Activated T-cell treated with anti-CD3 and anti-CD28 coated beads, Interleukin-2, amount 50 U/mL, for 1 hour (primary cell): ENCODE measurements around the gene PRLR.
"Not testable (repeated sequence)": the region's sequence is repeated elsewhere in the genome, so short reads cannot be mapped to it uniquely, and the experiment has no call there.

Experiments used
- DNase-seq: peaks from one replicate; pipeline ENCODE4 v3.0.0-alpha.2; 2020

The PRLR gene

DNA sequence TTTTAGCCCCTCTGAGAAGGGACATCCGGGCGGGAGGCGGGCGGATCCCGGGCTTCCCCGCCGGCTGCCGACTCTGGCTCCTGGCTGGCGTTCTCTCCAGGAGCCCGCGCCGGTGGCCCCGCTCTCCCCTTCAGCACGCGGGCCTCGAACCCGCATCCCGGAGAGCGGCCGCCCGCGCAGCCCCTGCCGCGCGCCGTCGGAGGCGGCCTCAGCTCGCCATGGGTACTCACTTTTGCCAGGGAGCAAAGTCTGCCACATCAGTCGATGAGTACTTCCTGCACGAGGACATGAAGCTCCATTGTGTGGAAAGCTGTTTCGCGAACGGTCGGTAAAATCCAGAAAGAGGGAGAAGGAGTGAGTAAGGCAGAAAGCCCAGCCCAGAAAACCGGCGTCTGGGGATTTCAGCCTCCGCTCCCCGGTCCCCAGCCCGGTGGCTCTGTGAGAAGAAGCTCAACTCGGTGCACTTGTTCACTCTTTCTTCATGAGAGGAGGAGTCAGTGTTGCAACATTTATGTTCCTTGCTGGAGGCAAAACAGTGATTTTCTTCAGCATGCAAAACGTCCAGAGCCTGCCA, at the start of gene PRLR:
TSS of gene PRLR (minus strand) at position 450 of the 574 bp plus-strand sequence. CDS start 140,867 bp downstream, outside the sequence.
- no peak for DNase-seq

DNA sequence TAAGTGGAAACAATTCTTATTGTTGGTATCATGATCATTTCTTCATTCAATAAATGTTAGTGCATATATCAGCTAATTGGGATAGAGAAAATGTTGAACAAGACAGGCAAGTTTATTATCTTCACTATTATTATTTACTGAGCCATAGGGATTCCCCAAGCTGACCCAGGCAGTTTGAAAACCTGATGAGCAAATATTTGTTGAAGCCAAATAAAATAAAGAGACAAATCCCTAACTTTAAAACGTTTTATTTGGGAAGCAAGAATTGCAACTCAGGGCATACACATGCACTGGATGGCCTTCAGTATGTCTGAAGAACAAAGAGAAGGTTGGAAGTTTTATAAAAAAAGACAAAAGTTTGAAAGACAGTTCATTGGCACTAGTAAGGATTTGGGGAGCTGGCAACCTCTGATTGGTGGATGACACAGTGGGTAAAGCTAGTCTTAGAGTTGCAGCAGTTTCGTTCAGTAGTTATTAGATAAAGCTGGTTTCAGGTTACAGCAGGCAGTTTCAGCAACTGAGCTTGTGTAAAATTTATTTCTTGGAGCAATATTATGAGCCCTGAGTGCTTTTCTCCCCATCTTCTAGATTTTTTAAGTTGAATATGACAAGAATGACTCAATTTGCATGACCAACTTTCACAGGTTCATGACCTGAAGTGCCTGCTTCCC, 44.7 kb upstream of the PRLR start:
- no peak for DNase-seq

DNA sequence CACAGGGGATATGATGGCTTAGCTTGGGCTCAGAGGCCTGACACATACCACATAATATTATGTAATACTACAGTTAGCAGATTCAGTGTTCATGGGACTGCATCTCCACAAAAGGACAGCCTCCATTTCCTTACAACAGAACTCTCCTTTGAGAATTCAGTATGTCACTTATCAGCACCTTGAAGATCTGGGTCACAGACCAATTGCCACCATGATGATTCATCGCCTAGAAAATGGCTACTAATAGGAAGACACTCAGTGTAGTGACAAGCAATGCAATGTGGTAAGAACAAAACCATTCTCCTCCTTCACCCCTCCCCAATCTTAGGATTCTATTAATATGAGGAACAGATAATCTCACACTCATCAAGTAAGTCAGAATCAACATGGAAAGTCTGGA, 38.7 kb upstream of the PRLR start:
- no peak for DNase-seq

DNA sequence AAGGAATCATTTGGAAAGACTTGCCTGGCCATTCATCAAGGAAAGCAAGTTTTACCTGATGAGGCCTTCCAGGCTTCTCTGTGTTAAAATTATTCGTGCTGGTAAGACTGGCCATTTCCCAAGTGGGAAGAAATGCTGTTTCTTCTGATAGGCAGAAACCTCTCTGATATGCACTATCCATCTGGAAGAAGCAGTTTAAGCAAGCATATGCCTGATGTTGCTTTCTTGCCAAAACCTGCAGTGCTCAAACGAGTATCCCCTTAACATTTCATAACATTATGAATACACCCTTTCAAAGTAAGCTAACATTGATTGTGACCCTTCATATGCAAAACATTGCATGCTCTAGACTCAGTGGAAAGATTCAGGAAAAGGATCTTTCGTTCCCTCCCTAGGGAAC, 36.0 kb upstream of the PRLR start:
- no peak for DNase-seq

DNA sequence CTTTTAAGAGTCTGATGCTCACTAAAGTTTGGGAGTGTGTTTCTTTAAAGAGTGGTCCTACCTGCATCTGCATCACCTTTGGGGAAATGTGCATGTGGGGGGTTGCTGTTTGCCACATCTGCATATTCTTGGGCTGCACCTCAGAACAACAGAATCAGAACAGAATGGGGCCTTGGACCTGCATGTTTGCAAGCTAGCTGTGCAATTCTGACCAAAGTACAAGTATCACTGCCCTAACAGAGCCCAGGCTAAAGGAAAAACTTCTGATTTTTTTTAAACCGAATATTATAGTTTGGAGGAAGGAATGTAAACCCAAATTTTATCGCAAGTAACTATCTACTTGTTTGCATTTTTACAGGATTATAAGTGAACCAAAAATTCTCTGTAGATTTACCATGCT, 34.2 kb upstream of the PRLR start:
- DNase-seq = no peak

DNA sequence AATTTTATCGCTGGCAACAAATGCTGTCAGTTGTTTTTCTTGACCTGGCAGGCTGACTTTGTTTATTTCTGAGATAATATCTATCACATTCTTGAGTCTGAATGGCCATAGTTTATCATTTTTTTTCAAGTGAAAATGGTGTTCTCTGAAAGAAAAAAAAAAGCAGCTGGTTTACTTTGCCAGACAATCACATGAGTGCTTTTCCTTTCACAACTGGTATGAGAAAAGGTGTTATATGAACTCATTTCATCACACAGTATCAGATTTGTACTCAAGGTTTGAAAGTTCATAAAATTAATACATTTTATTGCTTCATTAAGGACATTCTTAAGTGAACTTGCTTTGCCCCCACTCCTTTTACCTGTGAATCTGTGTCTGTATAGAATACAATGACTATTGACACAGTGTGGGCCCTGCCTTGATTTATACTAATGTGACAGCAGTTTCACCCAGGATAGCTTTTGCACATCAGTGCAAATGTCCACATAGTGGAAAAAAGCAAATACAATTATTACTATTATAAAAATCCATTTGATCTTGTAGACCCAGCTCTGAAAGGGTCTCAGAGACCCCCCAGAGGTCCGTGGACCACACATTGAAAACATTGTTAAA, 33.1 kb upstream of the PRLR start:
- no peak for DNase-seq

DNA sequence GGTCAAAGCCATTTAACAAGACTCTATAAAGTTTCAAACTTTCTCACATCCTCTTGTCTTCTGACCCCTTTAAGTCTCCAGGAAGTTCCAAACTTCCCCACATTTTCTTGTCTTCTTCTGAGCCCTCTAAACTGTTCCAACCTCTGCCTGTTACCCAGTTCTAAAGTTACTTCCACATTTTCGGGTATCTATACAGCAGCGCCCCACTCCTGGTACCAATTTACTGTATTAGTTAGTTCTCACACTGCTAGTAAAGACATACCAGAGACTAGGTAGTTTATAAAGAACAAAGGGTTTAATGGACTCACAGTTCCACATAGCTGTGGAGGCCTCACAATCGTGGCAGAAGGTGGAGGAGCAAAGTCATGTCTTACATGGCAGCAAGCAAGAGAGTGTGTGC, 23.3 kb upstream of the PRLR start:
- DNase-seq = no peak

DNA sequence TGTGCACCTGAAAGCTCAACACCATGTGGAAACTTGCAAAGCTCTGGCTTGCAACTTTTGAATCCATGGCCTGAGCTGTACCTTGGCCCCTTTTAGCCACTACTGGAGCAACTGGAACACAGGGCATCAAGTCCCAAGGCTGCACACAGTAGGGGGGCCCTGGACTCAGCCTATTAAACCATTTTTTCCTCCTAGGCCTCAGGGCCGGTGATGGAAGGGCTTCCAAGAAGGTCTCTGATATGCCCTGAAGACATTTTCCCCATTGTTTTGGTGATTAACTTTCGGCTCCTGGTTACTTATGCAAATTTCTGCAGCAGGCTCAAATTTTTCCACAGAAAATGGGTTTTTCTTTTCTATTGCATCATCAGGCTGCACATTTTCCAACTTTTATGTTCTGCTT, 22.7 kb upstream of the PRLR start:
- no peak for DNase-seq

DNA sequence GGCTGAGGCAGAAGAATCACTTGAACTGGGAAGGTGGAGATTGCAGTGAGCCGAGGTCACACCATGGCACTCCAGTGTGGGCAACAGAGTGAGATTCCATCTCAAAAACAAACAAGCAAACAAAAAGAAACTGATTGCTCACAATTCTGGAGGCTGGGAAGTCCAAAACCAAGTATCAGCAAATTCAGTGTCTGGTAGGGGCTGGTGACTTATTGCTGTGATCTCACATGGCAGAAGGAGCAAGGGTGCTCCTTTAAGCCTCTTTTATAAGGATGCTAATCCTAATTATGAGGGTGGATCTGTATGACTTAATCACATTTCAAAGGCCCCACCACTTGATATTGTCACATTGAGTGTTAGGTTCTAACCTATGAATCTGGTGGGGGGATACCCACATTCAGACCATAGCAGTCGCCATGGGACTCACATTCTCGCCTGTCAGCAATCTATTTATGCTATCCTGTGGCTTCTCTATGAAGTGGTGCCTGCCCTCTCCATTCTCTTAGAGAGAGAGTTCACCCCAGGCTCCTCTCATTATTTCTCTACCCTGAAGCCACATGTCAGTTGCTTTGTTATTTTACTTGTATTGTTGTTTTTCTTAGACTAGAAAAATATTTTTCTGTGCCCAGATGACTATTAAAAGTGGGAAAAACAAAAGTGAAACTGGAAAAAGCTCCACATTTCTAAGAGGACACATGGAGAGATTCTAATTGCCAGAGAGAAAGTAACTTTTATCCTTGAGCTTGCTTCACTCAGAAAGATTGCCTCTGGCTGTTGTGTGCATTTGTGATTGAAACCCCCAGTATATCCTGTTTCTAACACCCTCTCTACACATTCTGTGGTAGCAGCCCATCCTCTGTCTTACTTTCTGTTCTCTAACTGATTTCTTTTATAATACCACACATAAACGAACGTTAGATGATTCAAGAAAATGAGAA, 18.8 kb upstream of the PRLR start:
- DNase-seq = no peak

DNA sequence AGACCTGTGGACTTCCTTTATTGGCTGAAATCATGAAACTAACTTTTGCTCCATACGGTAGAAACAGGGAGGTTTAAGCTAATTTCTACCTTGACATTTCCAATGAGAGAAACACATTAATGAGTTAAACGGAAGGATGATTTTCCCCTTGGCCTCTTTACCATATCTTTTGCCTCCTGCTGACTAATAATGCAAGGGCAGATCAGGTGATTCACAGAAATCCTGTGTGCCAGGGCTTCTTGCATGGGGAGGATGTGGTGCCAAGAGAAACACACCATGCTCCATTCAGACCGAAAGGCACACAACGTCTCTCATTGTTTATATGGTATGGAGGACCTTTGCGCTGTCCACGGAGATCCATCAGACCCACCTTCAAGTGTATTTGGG, 17.4 kb upstream of the PRLR start:
- no peak for DNase-seq

DNA sequence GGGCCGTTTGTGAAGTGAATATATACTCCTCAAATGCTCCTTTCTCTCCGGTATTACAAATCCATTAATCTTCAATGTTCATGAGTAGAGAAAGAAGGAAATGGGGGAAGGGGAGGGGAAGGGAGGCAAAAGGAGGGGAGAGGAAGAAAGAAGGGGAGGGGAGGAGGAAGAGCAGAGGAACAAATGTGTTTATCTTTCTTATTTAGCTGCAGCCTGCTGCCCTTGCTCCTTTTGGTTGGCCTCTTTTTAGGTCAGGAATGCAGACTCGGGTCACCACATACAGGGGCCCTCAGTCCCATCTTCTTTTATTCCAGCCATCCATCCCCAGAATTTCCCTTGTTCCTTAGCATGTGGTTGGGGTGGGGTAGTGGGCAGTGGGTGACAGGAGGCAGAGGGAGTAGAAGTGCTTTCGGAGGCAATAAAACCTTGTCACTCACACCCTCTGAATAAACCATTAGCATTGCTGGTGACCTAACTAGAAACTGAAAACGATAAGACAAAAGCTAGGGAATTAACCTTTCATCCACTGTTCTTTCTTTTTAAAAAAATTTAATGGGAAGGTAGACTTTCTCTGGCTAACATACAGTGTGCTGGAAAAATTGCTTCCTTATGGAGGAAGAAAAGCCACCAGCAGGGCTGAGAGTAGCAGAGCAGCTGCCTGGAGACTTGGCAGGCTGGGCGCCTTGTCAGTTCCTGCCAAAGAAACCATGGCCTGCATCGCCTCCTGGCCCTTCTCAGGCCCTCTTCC, 16.8 kb upstream of the PRLR start:
- no peak for DNase-seq

DNA sequence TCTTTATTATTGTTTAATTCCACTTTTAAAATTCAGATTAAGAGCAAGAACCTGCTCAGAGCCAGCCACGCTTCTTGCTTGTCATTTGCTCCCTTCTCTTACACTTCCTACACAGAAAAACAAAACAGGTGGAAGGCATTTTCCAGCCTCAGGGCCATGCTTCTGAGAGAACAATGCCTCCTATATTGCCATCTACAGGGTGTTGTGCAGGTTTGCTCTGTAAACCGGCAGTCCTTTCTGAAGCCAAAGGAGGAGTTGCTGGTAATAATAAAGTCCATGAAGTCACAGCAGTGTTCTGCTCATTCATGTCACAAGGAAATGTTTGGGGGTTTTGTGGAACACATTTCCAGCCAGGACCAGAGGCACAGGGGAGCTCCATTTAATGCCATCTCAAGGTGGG, 16.1 kb upstream of the PRLR start:
- DNase-seq = no peak

DNA sequence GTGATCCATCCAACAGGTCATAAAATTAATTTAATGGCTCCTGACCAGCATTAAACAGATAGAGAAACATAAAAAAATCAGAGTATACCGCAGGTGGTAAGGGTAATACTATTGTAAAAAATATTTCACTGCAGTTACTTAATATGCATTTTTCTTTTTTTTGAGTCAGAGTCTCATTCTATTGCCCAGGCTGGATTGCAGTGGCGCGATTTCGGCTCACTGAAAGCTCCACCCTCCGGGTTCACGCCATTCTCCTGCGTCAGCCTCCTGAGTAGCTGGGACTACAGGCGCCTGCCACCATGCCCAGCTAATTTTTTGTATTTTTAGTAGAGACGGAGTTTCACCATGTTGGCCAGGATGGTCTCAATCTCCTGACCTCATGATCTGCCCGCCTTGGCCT, 15.1 kb upstream of the PRLR start:
- not testable (repeated sequence) for DNase-seq

DNA sequence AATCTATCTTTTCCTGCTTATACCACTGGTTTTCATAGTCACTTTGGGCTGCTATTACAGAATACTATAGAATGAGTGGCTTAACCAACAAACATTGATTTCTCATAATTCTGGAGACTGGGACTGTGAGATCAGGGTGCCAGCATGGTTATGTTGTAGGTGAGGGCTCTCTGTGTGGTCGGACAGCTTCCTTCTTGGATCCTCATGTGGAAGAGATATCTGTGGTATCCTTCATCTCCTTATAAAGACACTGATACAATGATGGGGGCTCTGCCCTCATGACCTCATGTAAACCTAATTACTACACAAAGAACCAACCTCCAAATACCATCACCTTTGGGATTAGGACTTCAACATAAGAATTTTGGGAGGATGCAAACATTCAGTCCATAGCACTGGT, 13.9 kb upstream of the PRLR start:
- DNase-seq = no peak

DNA sequence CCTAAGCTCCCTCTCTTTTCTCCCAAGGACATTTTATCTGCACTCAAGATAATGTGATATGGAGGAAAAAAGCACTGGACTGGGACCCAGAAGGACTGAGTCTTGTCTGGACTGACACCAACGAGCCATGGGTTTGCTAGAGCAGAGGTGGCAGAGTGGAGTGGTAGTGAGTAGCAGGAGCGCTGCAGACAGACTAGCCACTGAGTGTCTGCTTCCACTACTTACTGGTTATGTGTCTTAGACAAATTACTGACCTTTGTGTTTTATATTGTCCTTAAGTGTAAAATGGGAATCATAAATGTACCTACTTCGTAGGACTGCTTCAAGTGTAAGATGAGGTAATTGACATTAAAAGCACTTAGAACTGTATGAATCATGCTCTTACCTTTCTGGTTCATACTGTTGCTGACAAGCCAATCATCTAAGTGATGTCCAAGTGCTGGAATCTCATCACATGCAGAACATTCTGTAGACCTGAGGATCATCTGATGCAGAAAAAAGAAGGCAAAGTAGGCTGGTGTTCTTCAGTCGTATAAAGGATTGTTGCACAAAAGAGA, 12.5 kb upstream of the PRLR start:
- no peak for DNase-seq

DNA sequence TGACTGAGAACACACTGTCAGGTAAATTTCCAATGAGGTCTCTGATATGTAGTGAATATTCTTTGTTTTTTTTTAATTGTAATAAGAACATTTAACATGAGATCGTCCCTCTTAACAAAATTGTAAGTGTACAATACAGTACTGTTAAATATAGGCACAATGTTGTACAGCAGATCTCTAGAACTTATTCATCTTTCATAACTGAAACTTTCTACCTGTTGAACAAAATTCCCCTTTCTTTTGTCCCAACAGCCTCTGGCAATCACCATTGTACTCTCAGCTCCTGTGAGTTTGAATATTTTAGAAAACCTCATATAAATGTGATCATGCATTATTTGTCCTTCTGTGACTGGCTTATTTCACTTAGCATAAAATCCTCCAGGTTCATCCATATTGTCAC, 10.6 kb upstream of the PRLR start:
- DNase-seq = no peak

DNA sequence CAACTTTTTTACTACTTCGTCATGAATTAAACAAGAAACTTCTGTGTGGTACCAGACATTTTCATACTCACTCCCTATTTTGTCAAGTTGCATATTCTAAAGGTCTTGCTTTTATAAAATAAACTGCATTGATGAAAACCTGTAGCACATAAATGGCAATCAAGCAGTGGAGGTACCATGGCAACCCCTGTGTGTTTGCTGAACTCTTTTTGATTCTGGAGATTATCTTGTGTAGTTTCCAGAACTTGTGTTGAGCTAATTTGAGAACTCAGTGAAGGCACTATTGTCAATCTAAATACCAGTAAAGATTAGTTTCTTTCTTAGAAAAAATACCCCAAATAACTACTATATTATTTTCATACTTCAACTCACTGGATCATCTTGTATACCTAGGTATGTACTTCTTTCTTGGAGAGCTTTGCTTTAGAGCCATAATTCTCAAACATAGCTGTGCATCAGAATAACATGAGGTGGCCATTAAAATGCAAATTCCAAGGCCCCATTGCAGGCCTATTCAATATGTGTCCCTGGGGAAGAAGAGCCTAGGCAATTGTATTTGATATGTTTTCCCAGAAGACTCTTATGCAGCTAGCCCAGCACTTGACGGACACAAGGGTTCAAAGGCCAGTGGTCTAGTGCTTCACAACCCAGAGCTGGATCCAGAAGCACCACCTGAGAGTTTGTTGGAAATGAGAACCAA, 9.8 kb upstream of the PRLR start:
- DNase-seq = no peak

DNA sequence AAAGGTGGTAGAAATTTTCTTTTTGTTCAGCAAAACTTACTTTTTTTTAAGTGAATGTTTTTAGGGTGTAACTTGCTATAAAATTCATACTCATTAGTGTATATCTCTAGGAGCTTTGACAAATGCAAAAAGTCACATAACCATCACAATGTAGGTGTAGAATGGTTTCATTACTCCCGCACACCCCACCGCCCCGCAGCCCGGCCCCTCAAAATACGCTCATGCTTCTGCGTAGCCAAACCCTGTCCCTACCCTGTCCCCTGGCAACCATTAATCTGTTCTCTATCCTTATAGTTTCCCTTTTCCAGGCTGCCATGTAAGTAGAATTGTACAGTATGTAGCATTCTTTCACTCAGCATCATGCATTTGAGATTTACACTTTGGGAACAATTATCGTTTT, 9.2 kb upstream of the PRLR start:
- no peak for DNase-seq

DNA sequence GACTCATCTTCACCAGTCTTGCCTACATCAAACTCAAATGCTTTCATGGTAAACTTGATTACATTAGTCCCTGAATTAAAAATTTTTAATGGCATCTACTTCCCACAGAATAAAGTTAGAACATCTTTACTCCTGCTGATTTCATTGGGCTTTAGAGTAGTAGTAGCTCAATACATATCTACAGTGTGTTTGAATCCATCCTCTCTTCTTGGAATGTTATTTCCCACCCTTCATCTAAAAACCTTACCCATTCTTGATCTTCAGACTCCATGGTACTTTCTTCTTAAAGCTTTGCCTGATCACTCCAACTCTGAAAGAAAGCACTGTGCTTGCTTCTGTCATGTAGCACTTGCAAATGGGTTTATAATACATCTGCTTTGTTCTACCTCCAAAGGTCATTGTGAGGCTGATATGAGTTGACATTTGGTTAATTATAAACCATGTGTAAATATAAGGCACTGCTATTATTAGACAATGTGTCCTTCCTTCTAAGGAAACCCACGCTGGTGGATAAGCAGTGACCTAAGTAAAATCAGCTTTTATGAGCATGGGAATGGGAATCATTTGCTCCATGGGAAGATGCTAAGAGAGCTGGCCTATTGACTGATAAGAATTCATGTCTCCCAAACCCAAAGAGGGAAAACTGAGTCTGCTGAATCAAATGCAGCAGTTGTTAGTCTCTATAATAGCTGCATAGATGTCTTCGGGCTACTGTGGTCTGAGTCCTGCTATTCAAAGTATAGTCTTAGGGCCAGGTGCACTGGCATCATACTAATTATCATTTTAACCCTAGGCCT, 7.5 kb upstream of the PRLR start:
- no peak for DNase-seq

DNA sequence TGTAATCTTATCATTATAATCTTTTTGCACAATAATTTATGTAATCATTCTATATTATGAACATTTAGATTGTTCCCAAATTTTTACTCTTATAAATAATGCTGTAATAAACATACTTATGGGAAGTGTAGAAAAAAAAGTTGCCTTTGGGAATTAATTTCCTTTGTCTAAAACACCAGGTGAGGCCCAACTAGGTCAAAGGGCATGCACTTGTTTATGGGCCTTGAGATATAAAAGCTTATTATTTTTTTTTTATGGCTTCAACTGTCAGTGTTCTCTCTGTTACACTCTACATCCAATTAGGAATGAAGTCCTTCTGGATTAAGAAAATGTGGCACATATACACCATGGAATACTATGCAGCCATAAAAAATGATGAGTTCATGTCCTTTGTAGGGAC, 6.5 kb upstream of the PRLR start:
- DNase-seq = no peak

DNA sequence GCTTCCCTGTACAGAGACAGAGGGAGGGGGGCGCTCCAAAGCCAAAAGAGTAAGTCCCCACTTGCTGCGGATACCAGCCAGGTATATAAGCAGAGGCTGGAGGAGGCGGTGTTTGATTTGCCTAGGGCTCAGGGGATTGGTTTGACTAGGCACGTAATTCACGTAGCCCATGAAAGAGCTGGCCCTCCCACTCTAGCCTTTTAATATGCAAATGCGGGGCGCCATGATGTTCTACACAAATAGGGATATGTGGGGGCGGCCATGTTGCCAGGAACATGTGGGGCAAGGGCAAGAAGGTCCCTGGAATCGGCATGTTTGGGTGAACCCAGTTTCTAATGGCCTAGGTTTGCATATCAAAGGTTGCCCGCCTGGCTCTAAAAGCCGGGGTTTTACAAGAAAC, 3.3 kb upstream of the PRLR start:
- DNase-seq = no peak
